H1 (cell line): ENCODE data around the gene ITIH4. TPM values are rescaled to one million over a fixed set of nuclear protein-coding genes. Genes with fewer than 3 reads are reported as not detected.

Source experiments
- SIN3A ChIP-seq, 2 experiments: IDR thresholded peaks in 1 of 2; conservative IDR thresholded peaks in 1 of 2; 2 replicates each; pipeline ENCODE4 v1.6.1; 2011 to 2012; ENCODE audit warnings: low read length in 2 of 2, improper control_type of control experiment in 1 of 2, low read depth in 1 of 2, mild to moderate bottlenecking in 1 of 2
- polyA plus RNA-seq, 7 experiments: library from polyadenylated mRNA; depleted of rRNA in 3 of 7; stranded (reverse) in 5 of 7; unstranded in 2 of 7; fragments of >200 nt in 5 of 7; fragments of 200-250 nt in 2 of 7; gene quantifications; 1 replicate in 5 of 7; 2 replicates in 1 of 7; 4 replicates in 1 of 7; pipeline versions ENCODE4 v1.2.1 to v1.2.3, GENCODE V29; 2011 to 2013; ENCODE audit warnings: missing spikeins in 2 of 7, mixed read lengths in 2 of 7
- total RNA-seq: library from RNA; stranded (reverse); fragmentation: NEBNext Ultra II Directional; extraction: Animal tissue kit (Norgen Biotek cat#: 25700); gene quantifications from 2 replicates; pipeline ENCODE4 v1.2.1, GENCODE V29; 2021
- TF ChIP-seq, protein P1 (sequence below): fragments of 300-600 bp; sonication (generic); IDR thresholded peaks from 2 replicates; pipeline ENCODE4 v1.7.1; 2012; ENCODE audit warnings: low read length, moderate library complexity, mild to moderate bottlenecking, inconsistent platforms; ENCODE audit not compliant: insufficient replicate concordance
- TF ChIP-seq, protein P2 (sequence below): IDR thresholded peaks from 2 replicates; pipeline ENCODE4 v1.6.1; 2012; ENCODE audit warnings: inconsistent platforms

The ITIH4 gene
- total and polyA plus RNA-seq, 2 of the 8 experiments (the other 6 are each of a cell fraction or from before 2014, with no cell fraction given), result 3.4 to 3.7 TPM

DNA sequence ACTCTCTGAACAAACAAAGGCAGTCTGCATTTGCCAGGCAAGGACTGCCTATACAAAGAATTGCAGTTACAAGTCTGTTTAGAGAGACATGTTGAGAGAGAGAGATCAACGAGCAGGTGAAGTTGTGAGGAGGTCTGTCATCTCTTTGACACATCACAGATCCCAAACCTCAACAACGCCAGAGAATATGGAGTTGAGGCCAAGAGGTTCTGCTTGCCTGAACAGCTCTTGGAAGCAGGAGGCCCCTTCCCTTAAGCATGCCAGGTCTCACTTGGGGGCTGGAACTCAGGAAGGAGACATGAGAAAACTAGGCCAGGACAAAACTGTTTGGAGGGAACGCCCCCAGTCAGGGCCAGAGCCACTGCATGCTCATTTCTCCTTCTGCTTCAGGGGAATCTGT is 26.7 kb upstream of the ITIH4 start (continued):
- TF ChIP-seq, protein P1, sequence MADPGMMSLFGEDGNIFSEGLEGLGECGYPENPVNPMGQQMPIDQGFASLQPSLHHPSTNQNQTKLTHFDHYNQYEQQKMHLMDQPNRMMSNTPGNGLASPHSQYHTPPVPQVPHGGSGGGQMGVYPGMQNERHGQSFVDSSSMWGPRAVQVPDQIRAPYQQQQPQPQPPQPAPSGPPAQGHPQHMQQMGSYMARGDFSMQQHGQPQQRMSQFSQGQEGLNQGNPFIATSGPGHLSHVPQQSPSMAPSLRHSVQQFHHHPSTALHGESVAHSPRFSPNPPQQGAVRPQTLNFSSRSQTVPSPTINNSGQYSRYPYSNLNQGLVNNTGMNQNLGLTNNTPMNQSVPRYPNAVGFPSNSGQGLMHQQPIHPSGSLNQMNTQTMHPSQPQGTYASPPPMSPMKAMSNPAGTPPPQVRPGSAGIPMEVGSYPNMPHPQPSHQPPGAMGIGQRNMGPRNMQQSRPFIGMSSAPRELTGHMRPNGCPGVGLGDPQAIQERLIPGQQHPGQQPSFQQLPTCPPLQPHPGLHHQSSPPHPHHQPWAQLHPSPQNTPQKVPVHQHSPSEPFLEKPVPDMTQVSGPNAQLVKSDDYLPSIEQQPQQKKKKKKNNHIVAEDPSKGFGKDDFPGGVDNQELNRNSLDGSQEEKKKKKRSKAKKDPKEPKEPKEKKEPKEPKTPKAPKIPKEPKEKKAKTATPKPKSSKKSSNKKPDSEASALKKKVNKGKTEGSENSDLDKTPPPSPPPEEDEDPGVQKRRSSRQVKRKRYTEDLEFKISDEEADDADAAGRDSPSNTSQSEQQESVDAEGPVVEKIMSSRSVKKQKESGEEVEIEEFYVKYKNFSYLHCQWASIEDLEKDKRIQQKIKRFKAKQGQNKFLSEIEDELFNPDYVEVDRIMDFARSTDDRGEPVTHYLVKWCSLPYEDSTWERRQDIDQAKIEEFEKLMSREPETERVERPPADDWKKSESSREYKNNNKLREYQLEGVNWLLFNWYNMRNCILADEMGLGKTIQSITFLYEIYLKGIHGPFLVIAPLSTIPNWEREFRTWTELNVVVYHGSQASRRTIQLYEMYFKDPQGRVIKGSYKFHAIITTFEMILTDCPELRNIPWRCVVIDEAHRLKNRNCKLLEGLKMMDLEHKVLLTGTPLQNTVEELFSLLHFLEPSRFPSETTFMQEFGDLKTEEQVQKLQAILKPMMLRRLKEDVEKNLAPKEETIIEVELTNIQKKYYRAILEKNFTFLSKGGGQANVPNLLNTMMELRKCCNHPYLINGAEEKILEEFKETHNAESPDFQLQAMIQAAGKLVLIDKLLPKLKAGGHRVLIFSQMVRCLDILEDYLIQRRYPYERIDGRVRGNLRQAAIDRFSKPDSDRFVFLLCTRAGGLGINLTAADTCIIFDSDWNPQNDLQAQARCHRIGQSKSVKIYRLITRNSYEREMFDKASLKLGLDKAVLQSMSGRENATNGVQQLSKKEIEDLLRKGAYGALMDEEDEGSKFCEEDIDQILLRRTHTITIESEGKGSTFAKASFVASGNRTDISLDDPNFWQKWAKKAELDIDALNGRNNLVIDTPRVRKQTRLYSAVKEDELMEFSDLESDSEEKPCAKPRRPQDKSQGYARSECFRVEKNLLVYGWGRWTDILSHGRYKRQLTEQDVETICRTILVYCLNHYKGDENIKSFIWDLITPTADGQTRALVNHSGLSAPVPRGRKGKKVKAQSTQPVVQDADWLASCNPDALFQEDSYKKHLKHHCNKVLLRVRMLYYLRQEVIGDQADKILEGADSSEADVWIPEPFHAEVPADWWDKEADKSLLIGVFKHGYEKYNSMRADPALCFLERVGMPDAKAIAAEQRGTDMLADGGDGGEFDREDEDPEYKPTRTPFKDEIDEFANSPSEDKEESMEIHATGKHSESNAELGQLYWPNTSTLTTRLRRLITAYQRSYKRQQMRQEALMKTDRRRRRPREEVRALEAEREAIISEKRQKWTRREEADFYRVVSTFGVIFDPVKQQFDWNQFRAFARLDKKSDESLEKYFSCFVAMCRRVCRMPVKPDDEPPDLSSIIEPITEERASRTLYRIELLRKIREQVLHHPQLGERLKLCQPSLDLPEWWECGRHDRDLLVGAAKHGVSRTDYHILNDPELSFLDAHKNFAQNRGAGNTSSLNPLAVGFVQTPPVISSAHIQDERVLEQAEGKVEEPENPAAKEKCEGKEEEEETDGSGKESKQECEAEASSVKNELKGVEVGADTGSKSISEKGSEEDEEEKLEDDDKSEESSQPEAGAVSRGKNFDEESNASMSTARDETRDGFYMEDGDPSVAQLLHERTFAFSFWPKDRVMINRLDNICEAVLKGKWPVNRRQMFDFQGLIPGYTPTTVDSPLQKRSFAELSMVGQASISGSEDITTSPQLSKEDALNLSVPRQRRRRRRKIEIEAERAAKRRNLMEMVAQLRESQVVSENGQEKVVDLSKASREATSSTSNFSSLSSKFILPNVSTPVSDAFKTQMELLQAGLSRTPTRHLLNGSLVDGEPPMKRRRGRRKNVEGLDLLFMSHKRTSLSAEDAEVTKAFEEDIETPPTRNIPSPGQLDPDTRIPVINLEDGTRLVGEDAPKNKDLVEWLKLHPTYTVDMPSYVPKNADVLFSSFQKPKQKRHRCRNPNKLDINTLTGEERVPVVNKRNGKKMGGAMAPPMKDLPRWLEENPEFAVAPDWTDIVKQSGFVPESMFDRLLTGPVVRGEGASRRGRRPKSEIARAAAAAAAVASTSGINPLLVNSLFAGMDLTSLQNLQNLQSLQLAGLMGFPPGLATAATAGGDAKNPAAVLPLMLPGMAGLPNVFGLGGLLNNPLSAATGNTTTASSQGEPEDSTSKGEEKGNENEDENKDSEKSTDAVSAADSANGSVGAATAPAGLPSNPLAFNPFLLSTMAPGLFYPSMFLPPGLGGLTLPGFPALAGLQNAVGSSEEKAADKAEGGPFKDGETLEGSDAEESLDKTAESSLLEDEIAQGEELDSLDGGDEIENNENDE, result no peak
- TF ChIP-seq SIN3A (conservative IDR thresholded peaks at IDR 0.05 in 1 of 2, IDR thresholded peaks at IDR 0.05 in 1 of 2; ENCODE audit: low read depth in 1 of 2, low read length in 2 of 2), result no peak
- TF ChIP-seq, protein P2, sequence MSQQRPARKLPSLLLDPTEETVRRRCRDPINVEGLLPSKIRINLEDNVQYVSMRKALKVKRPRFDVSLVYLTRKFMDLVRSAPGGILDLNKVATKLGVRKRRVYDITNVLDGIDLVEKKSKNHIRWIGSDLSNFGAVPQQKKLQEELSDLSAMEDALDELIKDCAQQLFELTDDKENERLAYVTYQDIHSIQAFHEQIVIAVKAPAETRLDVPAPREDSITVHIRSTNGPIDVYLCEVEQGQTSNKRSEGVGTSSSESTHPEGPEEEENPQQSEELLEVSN, result no peak
